HFF-Myc (cell line): ENCODE results near the gene GAREM1.

Source experiments
- DNase-seq: peaks from one replicate; pipeline ENCODE4 v3.0.0-alpha.2; 2011; ENCODE audit warnings: low read depth; ENCODE audit errors: extremely low read depth
- H3K4me3 ChIP-seq: replicated peaks from 2 replicates; pipeline ENCODE4 v1.5.1; 2011; ENCODE audit warnings: low read depth, mild to moderate bottlenecking, control low read depth, low read length
- CTCF ChIP-seq: IDR thresholded peaks from 2 replicates; pipeline ENCODE4 v1.5.1; 2012; ENCODE audit warnings: mild to moderate bottlenecking, low read depth, low read length, control low read depth; ENCODE audit errors: missing control alignments

Gene GAREM1

DNA sequence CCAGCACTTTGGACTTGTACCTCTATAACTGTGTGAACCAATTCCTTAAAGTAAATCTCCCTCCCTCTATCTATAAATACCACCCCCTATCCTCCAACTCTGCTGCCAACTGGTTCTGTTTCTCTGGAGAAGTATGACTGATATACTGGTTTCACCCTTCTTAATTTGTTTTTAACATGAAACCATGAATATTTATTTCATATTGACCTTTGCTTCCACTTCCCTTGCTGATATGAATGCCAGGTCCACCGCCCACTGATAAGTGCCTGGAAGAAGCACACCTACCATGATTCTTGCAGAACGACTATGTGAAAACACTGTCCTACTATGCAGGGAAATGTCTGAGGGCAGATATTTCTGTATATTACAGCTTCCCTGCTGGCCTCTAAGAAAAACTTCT, 131.6 kb downstream of the GAREM1 start:
- H3K4me3 ChIP-seq = no peak overlapping the region
- no peak for DNase-seq
- TF ChIP-seq CTCF = no peak

- TF ChIP-seq CTCF = no peak
- H3K4me3 ChIP-seq = no peak overlapping the region
- no peak for DNase-seq
Observed at GRCh38 chr18:32337821-32338220, 132.9 kb downstream of the GAREM1 start.

GRCh38 chr18:32337347-32337746, 133.3 kb downstream of the GAREM1 start:
- no peak for TF ChIP-seq CTCF
- DNase-seq = no peak
- H3K4me3 ChIP-seq = no peak overlapping the region

DNA sequence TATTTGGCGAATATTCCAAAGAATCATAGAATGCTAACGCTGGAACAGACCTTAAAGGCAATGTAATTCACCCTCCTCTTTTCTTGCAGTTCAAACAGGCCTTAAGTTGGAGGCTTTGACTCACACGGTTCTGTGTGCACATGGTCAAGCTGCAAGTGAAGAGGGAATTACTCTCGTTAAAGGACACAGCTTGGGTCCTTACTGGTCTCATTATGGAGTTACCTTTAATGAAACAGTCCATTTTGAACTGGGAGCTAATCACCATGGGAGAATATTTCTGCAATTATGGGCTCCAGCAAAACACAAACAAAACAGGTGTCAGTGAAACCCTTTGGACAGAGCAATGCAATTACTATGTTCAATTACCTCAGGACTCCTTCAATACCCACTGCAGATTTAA, 135.5 kb downstream of the GAREM1 start:
- TF ChIP-seq CTCF = no peak
- no peak overlapping the region for H3K4me3 ChIP-seq
- DNase-seq = no peak

- DNase-seq = no peak
- no peak for TF ChIP-seq CTCF
- H3K4me3 ChIP-seq = no peak overlapping the region
Observed at GRCh38 chr18:32333781-32334180, 136.9 kb downstream of the GAREM1 start.

DNA sequence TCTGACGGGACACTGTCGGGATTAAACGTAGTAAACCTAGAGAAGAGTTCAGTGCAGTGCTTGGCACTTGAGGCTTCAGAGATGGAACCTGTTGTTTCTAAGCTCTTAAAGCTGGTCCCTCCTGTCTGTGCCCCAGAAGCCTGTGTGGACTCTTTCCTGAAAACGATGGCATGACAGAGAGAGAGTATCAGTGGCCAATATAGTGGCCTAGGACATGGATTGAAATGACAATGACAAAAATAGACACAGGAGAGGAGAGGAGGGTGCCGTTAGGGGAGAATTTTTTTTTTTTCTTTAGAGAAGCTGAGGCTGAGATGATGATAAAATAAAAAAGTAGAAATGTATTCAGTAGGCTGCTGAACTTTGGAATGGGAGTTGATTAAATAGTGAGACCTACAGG, 138.0 kb downstream of the GAREM1 start:
- no peak for DNase-seq
- no peak for TF ChIP-seq CTCF
- no peak overlapping the region for H3K4me3 ChIP-seq

DNA sequence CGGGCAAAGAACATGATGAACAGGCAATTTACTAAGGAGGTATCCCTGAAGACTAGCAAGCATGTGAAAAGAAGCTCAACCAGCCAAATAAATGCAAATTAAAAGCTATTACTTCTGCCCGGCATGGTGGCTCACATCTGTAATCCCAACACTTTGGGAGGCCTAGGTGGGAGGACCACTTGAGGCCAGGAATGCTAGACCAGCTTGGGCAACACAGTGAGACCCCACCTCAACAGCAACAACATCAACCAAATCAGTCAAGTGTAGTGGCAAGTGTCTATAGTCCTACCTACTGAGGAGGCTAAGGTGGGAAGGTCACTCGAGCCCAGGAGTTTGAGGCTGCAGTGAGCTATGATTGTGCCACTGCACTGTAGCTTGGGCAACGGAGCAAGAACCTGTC, 141.7 kb downstream of the GAREM1 start:
- H3K4me3 ChIP-seq = no peak overlapping the region
- DNase-seq = no peak
- no peak for TF ChIP-seq CTCF
